SK-N-SH (cell line): Measurements from ENCODE around the gene DDC. TPM values are rescaled to one million over a fixed set of nuclear protein-coding genes. Genes with fewer than 3 reads are reported as not detected.

Experiments used
- CTCF ChIA-PET: fragments of 300-600, 350-600 bp; formaldehyde crosslinking; extraction: SDS; loops from one replicate; lab custom pipeline; 2021; lab: Yijun Ruan, JAX
- POLR2A ChIA-PET: fragments of 350-600 bp; sonication (Branson Sonifier 250); formaldehyde crosslinking; extraction: SDS; loops from one replicate; lab custom pipeline; 2020; ENCODE audit warnings: antibody characterized with exemption, inconsistent platforms; lab: Yijun Ruan, JAX
- DNase-seq: peaks from one replicate; pipeline ENCODE4 v3.0.0; 2012
- H2AFZ ChIP-seq: fragments of 200-600 bp; sonication (generic); 2 replicates; pipeline ENCODE4 v1.8.1; 2016; ENCODE audit warnings: antibody characterized with exemption, mild to moderate bottlenecking, low read depth
- H3F3A ChIP-seq: fragments of 200-600 bp; sonication (generic); replicated peaks from 2 replicates; pipeline ENCODE3; 2016; ENCODE audit warnings: antibody characterized with exemption, mild to moderate bottlenecking; ENCODE audit not compliant: insufficient read depth
- H3K27ac ChIP-seq, 2 experiments: fragments of 200-500 bp in 1 of 2; fragments of 200-600 bp in 1 of 2; sonication (Bioruptor generic) in 1 of 2; sonication (generic), shearing (Covaris generic) in 1 of 2; 2 replicates each; pipeline versions ENCODE4 v1.5.1 to v1.6.1; 2014 to 2016; ENCODE audit warnings: low read depth in 2 of 2, inconsistent platforms in 1 of 2, low read length in 1 of 2, mild to moderate bottlenecking in 1 of 2, mixed read lengths in 1 of 2
- H3K27me3 ChIP-seq: fragments of 200-600 bp; sonication (generic), shearing (Covaris generic); 2 replicates; pipeline ENCODE4 v1.6.1; 2016; ENCODE audit warnings: mixed run types; ENCODE audit not compliant: insufficient read depth
- H3K36me3 ChIP-seq, 2 experiments: fragments of 200-500 bp in 1 of 2; fragments of 200-600 bp in 1 of 2; sonication (Bioruptor generic) in 1 of 2; sonication (generic) in 1 of 2; replicated peaks in 1 of 2; 2 replicates each; pipeline versions ENCODE3 to v1.5.1; 2014 to 2016; ENCODE audit warnings: low read length in 1 of 2, mild to moderate bottlenecking in 1 of 2; ENCODE audit not compliant: insufficient read depth in 2 of 2, control insufficient read depth in 1 of 2
- H3K4me1 ChIP-seq, 2 experiments: fragments of 200-500 bp in 1 of 2; fragments of 200-600 bp in 1 of 2; sonication (Bioruptor generic) in 1 of 2; sonication (generic), shearing (Covaris generic) in 1 of 2; 2 replicates each; pipeline versions ENCODE4 v1.5.1 to v1.6.1; 2014 to 2016; ENCODE audit warnings: low read depth in 1 of 2, low read length in 1 of 2, mixed run types in 1 of 2; ENCODE audit not compliant: insufficient read depth in 2 of 2, control insufficient read depth in 1 of 2
- H3K4me2 ChIP-seq: fragments of 200-600 bp; sonication (generic), shearing (Covaris generic); 2 replicates; pipeline ENCODE4 v1.6.1; 2017; ENCODE audit warnings: mixed run types
- H3K4me3 ChIP-seq, 2 experiments: fragments of 200-500 bp in 1 of 2; fragments of 200-600 bp in 1 of 2; sonication (Bioruptor generic) in 1 of 2; sonication (generic), shearing (Covaris generic) in 1 of 2; 2 replicates each; pipeline versions ENCODE4 v1.5.1 to v1.8.1; 2014 to 2016; ENCODE audit warnings: low read depth in 2 of 2, inconsistent platforms in 1 of 2, low read length in 1 of 2, mild to moderate bottlenecking in 1 of 2, mixed read lengths in 1 of 2, moderate library complexity in 1 of 2
- H3K79me2 ChIP-seq: fragments of 200-600 bp; sonication (generic); 2 replicates; pipeline ENCODE4 v1.8.1; 2017; ENCODE audit warnings: mild to moderate bottlenecking; ENCODE audit not compliant: insufficient read depth
- H3K9ac ChIP-seq: fragments of 200-600 bp; sonication (generic); 2 replicates; pipeline ENCODE4 v1.6.1; 2017; ENCODE audit warnings: mixed run types
- H3K9me2 ChIP-seq: fragments of 200-600 bp; sonication (generic); 2 replicates; pipeline ENCODE4 v1.6.1; 2017; ENCODE audit warnings: mixed run types
- H3K9me3 ChIP-seq: fragments of 200-600 bp; sonication (generic); 2 replicates; pipeline ENCODE4 v1.6.1; 2017; ENCODE audit warnings: mixed run types, mild to moderate bottlenecking, moderate library complexity
- H4K20me1 ChIP-seq: fragments of 200-600 bp; sonication (generic); 2 replicates; pipeline ENCODE4 v1.6.1; 2017; ENCODE audit warnings: mild to moderate bottlenecking, mixed run types; ENCODE audit not compliant: insufficient read depth
- EZH2phosphoT487 ChIP-seq: fragments of 200-600 bp; sonication (generic); IDR thresholded peaks from 2 replicates; pipeline ENCODE4 v1.6.1; 2017; ENCODE audit warnings: low read depth, mixed run types, mild to moderate bottlenecking, antibody characterized with exemption, moderate library complexity, borderline replicate concordance
- FOXJ3 ChIP-seq: sonication (generic); formaldehyde crosslinking; IDR thresholded peaks from 2 replicates; pipeline ENCODE4 v1.5.1; 2020; ENCODE audit warnings: mild to moderate bottlenecking, missing genetic modification reagents
- GATA2 ChIP-seq: sonication (generic); formaldehyde crosslinking; IDR thresholded peaks from 2 replicates; pipeline ENCODE4 v1.5.0; 2020; ENCODE audit warnings: mild to moderate bottlenecking, missing genetic modification reagents
- IRF3 ChIP-seq: fragments of 150-350 bp; IDR thresholded peaks from 2 replicates; pipeline ENCODE4 v1.6.1; 2016; ENCODE audit warnings: mild to moderate bottlenecking, low read depth, low read length
- MAX ChIP-seq: IDR thresholded peaks from 2 replicates; pipeline ENCODE4 v1.4.0; 2012; ENCODE audit warnings: low read depth
- MEF2A ChIP-seq: IDR thresholded peaks from 2 replicates; pipeline ENCODE4 v1.4.0; 2012; ENCODE audit warnings: low read depth, borderline replicate concordance
- MXI1 ChIP-seq: IDR thresholded peaks from 2 replicates; pipeline ENCODE4 v1.6.1; 2012; ENCODE audit warnings: mild to moderate bottlenecking, low read depth, low read length, improper control_type of control experiment
- POLR2AphosphoS5 ChIP-seq: IDR thresholded peaks from 2 replicates; pipeline ENCODE4 v1.6.1; 2012; ENCODE audit warnings: low read depth, low read length
- RFX5 ChIP-seq: IDR thresholded peaks from 2 replicates; pipeline ENCODE4 v1.6.1; 2012; ENCODE audit warnings: mild to moderate bottlenecking, improper control_type of control experiment, low read length
- SIN3A ChIP-seq: IDR thresholded peaks from 2 replicates; pipeline ENCODE4 v1.6.1; 2012; ENCODE audit warnings: low read depth, mild to moderate bottlenecking, low read length, moderate library complexity, borderline replicate concordance
- TAF1 ChIP-seq: IDR thresholded peaks from 2 replicates; pipeline ENCODE4 v1.6.1; 2012; ENCODE audit warnings: low read depth, mild to moderate bottlenecking, low read length, moderate library complexity, borderline replicate concordance
- YY1 ChIP-seq: IDR thresholded peaks from 2 replicates; pipeline ENCODE4 v1.4.0; 2012; ENCODE audit warnings: low read depth, mild to moderate bottlenecking
- WGBS: methylation state at CpG from one replicate; pipeline ENCODE4 v1.1.6; 2017; ENCODE audit warnings: low lambda C conversion rate; 5-methylcytosine and 5-hydroxymethylcytosine counted together
- polyA plus RNA-seq, 3 experiments: library from polyadenylated mRNA; depleted of rRNA; stranded (reverse); fragments of >200 nt; gene quantifications; 2 replicates each; pipeline ENCODE4 v1.2.3, GENCODE V29; 2012

DDC gene
- polyA plus RNA-seq, 1 of the 3 experiments (the other 2 are of a cell fraction): 1.8 TPM

GRCh38 chr7:50492770-50493519 is 72.3 kb downstream of the DDC start:
- no peaks in the 10 kb centered on the region for H4K20me1 ChIP-seq
- H3K27ac ChIP-seq: peak overlapping the region in 1 of 2 experiments; percentile 64; a peak in 2 of 4 replicates
- DNase-seq: no peak
- H3K9me2 ChIP-seq: no peaks in the 10 kb centered on the region
- H3K4me1 ChIP-seq: peaks cover 0 to 40% of the 10 kb centered on the region in 2 experiments; a peak in 2 of 4 replicates
- ChIA-PET CTCF (interaction anchor here (1.1 kb wide), 1 partner anchor 15 kb away, joined by 4 read pairs; no protein-coding TSS in a partner anchor), POLR2A (no interaction called here)
- no peaks in the 10 kb centered on the region for H3F3A ChIP-seq
- no peak overlapping the region for H3K4me3 ChIP-seq
- no peaks in the 10 kb centered on the region for H3K27me3 ChIP-seq
- WGBS: 72% methylated on average over 30 of the region's 30 CpGs
- peaks cover 0 to 11% of the 10 kb centered on the region in 2 experiments for H3K36me3 ChIP-seq
- H3K79me2 ChIP-seq: no peaks in the 10 kb centered on the region
- H3K9ac ChIP-seq: no peak overlapping the region
- H3K4me2 ChIP-seq: no peak overlapping the region
- H3K9me3 ChIP-seq: no peaks in the 10 kb centered on the region; the same call in 1 of the 2 replicates
- TF ChIP-seq MEF2A (no peak), MAX (no peak), MXI1 (no peak), SIN3A (no peak), POLR2AphosphoS5 (no peak)
- TF ChIP-seq, all 33 proteins: peak for 0
- H2AFZ ChIP-seq: no peak overlapping the region

- no peak for DNase-seq
- Histone ChIP-seq H3K9ac (no peak overlapping the region), H3K27me3 (no peaks in the 10 kb centered on the region), H3F3A (no peaks in the 10 kb centered on the region), H2AFZ (no peak overlapping the region), H3K79me2 (no peaks in the 10 kb centered on the region), H3K27ac (peak overlapping the region in 1 of 2 experiments; percentile 64; a peak in 2 of 4 replicates), H3K4me3 (no peak overlapping the region), H3K9me2 (no peaks in the 10 kb centered on the region), H3K4me2 (no peak overlapping the region), H3K36me3 (peaks cover 0 to 21% of the 10 kb centered on the region in 2 experiments), H4K20me1 (no peaks in the 10 kb centered on the region), H3K4me1 (peaks cover 0 to 30% of the 10 kb centered on the region in 2 experiments; a peak in 2 of 4 replicates), H3K9me3 (no peaks in the 10 kb centered on the region; the same call in 1 of the 2 replicates)
- CTCF ChIA-PET: interaction anchor here (0.8 to 2.2 kb wide), 5 partner anchors 16 to 102 kb away, joined by 3 to 13 read pairs (median 5); no protein-coding TSS in a partner anchor
- POLR2A ChIA-PET: interaction anchor here (0.9 to 1.4 kb wide), 2 partner anchors 17 to 68 kb away, joined by 3 to 4 read pairs; no protein-coding TSS in a partner anchor
- TF ChIP-seq IRF3: no peak
- TF ChIP-seq RFX5: no peak
- no peak for TF ChIP-seq FOXJ3 (CRISPR knock-in tag)
- no peak for TF ChIP-seq EZH2phosphoT487
- TF ChIP-seq TAF1: no peak
- no peak for TF ChIP-seq YY1
- TF ChIP-seq GATA2: no peak
- 50% methylated on average over 1 of the region's 1 CpG for WGBS
Measured at GRCh38 chr7:50491943-50492342, 73.3 kb downstream of the DDC start.
